Hematopoietic multipotent progenitor cell treated with erythropoietin and hydrocortisone succinate and interleukin-3 and kit ligand, for 6 days (in vitro differentiated cells): ENCODE measurements around the gene CPED1.

Experiments used
- DNase-seq: peaks from one replicate; pipeline ENCODE4 v3.0.0-alpha.2; 2015

Gene CPED1

GRCh38 chr7:120988591-120989256, at the start of gene CPED1:
TSS of gene CPED1 (plus strand) at chr7:120988711. CDS start at chr7:120989622, 911 bp downstream.
- peak; percentile 75 for DNase-seq

DNA sequence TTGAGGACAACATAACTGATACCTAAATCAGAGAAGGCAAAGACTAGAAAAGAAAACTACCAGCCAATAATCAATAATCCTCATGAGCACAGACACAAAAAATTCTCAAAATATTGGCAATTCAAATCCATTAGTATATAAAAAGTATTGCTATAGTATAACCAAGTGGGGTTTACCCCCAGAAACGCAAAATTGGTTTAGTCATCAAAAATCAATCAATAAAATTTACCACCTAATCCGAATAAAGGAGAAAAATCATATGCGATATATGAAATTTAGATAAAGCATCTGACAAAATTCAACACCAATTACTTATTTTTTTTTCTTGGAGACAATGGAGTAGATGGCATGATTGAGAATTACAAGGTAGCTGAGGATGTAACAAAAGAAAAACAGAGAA, 49.2 kb upstream of the CPED1 start:
- DNase-seq = no peak

DNA sequence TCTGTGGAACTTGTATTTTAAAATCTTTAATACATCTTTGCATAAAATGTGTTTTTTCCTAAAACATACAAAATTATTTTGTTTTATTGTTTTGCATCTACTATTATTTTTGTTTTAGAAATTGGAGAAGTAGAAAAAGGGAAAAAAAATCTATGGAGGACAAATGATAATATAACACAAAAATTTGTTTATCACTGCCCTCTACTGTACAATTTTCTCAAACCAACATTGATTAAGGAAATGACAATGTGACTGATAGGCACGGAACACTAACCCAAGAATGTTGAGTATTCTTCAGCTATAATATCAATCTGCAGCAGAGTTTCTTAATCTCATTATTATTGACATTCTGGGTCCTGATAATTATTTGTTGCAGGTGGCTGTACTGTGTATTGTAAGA, 47.4 kb upstream of the CPED1 start:
- DNase-seq = peak; percentile 64

DNA sequence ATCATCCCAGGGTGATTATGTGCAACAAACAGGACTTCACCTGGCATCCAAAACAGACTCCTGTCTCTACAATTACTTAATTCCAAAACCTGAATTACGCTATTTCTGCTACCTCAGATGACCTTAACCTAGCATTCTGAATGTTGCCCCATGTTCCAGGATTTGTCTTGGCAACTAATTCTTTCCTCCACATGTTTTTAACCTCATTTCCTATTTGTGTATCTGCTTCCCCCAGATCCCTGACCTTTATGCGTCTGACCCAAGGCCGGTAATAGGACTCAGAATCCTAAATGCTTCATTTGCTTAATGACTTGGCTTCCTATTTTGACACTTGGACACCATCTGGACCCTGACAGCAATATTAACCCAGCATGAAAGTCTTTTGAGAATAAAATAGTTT, 46.7 kb upstream of the CPED1 start:
- DNase-seq = no peak

DNA sequence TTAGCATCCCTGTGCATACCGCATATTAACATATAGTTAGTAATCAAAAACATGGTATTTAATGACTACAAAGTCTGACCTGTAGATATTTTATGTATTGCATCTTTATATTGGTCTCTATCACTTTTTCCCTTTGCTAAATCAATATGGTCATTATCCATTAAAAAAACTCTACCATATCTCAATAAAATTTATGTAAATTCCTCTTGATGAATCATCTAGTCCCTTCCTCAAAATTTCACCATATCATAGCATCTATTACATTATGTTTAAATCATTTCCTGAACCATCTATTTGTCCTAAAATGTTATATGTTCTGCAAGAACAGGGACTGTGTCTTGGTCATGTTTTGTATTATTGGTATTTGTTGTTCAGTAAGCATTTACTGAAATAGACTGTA, 45.6 kb upstream of the CPED1 start:
- no peak for DNase-seq

GRCh38 chr7:120944826-120945562, 43.5 kb upstream of the CPED1 start:
- DNase-seq = no peak

- DNase-seq = no peak
These were observed 40.5 kb upstream of the CPED1 start for GRCh38 chr7:120947980-120948379.

DNA sequence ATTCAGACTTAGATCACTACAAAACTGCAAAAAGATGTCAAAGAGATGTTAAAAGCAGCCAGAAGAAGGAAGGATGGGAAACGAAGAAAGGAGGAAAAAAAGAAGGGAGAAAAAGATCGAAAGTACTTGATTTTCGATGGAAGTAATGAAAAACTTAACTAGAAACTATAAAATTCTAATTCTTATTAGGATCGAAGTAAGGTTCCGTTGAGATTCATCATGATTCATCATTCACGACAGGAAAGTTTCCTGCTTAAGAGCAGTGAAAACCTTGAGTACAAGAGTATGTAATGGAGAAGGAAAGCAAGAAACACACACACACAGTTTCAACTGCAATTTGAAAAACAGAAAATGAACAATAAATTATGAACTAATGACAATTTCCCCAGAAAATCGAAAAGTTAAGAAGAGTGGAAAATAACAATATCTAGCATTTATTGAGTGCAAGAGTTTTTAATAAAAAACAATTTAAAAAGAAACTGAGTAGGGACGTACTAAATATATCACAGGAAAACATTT, 39.1 kb upstream of the CPED1 start:
- peak; percentile 32 for DNase-seq

- DNase-seq = peak; percentile 41
These were observed 38.4 kb upstream of the CPED1 start for GRCh38 chr7:120949998-120950538.

DNA sequence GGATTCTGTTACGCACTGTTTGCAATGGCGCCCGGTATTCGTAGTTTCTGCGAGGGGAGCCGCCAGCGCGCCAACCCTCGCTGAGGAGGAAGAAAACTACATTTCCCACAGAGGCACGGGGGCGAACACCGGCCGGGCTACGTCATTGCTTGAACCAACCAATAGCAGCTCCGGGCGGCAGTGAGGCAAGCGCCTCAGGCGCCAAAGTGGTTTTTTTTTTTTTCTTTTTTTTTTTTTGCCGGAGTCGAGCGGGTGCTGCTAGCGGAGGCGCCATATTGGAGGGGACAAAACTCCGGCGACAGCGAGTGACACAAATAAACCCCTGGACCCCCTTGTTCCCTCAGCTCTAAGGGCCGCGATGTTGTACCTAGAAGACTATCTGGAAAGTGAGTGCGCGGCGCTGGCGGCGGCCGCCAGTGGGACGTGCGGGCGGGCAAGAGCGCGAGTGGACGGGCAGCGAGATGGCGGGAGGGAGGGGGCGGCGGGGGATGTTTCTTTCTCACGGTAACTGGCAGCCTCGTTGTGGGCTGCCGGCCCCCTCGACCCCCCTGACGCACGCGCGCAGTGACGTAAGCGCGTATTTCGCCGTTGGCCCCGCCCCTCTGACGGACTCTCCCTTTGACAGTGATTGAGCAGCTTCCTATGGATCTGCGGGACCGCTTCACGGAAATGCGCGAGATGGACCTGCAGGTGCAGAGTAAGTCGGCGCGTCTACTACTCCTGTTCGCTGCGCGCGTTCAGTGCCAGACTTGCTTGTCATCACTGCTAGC, 37.8 kb upstream of the CPED1 start, which contains the start of gene ING3:
Gene ING3 (plus strand): TSS at position 239 of the 770 bp plus-strand sequence. CDS start 120 bp downstream, at position 359.
- peak; percentile 99 for DNase-seq

DNA sequence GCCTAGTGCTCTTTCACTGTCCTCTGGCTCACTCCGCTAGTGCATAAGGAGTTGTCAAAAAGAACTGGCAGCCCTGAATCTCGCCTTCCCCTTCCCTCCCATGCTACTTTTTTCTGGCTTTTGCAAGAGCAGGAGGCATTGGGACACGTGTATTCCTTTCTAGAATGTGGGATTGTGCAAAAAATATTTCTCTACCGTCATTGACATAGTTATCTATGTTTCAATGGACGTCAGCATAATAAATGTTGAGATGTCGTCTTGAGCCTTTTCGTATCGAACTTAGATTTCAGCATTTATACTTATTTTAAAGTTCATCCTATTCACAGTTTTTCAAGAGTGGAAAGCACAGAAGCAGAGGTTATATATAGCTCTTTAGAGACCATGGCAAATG, 37.2 kb upstream of the CPED1 start:
- DNase-seq = no peak

GRCh38 chr7:120951826-120952225, 36.7 kb upstream of the CPED1 start:
- no peak for DNase-seq

DNA sequence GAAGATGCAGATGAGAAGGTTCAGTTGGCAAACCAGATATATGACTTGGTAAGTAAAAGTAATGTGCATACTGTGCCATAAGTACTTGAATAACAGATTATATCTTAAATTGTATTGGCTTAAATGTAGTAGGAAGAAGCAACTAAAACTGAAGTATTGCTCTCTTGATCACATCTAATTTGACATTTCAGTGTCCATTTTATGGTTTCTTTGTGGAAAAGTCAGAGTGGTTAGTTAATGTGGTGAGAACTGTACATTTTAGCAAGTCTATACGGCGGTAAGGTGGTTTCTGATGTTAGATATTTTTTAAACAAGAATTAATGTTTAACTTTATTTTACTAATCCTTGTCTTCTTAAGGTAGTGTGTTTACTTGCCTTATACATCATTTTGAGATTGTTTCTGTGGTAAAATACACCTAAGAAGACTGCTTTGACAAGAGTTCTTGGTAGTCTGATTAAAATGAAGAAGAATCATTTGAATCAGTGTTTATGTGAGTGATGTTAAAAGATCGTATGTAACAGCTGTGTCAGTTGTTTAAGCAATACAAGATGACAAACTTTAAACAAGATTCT, 32.8 kb upstream of the CPED1 start:
- DNase-seq = no peak

DNA sequence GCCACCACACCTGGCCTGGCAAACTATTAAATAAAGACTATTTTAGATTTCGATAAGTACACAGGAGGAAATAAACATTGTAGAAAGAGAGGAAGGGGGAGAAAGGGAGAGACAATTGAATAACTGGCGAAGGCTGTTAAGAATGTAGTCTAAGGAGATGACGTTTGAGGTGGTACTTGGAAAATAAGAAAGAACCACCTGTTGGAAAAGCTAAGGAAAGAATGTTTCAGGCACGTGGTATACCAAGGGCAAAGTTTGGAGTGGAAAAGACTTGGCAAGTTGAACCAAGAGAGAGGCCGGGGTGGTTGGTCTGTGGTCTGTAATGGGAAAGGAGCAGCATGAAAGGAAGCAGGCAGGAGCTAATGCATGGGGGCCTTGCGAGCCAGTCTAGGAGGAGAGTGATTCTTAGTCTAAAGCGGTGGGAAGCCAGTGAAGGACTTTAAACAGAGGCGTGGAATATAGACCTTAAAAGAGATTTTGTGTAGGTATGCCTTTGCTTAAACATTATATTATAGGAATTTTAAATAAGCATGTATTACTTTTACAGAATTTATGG, 28.5 kb upstream of the CPED1 start:
- DNase-seq = no peak

GRCh38 chr7:120960714-120961113, 27.8 kb upstream of the CPED1 start:
- no peak for DNase-seq

DNA sequence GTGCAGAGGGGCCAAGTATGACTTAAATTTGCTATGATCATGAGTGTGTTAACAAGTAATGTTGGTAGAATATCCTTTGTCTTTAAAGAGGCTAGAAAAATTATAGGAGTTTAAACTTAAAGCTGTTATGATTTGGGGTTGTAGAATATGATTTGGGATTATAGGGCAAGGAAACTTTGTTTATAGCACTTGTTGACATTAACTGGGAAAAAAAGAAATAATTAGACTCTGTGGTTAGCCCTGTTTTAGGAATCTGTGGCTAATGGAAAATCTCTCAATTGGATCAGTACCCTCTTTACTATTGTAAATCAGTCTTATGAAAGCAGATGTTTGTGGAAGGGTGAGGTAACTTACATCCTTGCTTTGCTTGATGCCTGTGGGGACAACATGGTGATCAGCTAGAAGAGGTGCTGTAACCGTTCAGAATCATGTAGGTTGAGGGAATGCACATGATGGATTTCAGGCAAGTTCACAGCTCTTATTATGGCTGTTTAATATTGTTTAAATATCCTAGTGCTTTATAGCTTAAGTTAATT, 26.8 kb upstream of the CPED1 start:
- DNase-seq = no peak

DNA sequence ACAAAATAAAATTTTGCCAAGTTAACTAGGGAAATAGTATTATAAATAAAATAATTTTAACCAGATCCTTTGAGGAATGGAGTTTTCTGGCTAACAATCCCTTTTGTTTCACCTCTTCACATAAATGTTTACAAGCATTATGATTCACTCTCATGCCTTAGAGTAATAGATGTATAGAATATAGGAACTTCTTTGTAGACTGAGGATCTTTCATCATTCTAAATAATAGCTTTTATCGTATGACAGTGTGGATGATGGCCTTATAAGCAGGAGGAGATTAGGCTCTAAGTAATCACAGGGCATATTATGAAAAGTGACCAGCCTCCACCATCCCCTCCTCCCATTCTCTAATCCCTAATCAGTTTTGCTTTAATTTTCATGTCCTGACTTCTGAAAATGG, 24.4 kb upstream of the CPED1 start:
- DNase-seq = no peak

DNA sequence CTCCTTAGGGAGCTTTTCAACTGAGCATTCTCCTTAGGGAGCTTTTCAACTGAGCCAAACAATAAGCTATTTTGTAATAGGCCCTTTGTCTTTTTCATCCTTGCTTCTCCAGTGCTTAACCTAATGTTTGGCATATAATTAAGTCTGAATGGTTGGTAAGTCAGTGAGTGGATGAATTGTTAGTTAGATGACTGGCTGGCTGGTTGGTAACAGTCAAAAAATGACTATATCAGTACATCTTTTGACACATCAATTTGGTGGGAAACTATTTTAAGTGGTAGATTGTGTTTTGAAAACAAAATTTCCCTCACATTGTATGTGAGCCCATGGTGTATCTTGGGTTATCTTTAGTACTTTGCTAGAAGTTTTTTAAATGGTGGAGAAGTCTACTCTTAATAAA, 21.6 kb upstream of the CPED1 start:
- DNase-seq = no peak

DNA sequence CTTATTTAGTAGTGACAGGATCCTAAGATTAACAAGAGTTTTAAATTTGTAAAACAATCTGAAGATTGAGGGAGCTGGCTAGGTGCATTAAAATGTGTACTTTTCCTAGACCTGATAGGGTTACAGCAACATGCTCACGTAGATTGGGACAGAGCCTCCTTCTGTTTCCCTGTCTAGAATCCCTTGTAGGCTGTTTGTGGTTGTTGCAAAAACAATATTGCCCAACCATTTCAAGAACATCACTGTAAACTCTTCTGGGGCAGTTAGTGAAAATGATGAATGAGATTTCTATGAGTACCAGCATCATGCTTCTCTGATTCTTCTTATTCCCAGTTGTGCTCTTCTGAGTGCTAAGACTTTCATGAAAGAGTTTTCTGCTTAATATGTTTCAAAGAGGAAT, 14.7 kb upstream of the CPED1 start:
- DNase-seq = no peak

GRCh38 chr7:120979765-120980499, 8.6 kb upstream of the CPED1 start:
- DNase-seq = peak; percentile 32

- no peak for DNase-seq
These were observed 7.4 kb upstream of the CPED1 start for GRCh38 chr7:120981117-120981516.
